Stimulated activated CD8-positive, alpha-beta memory T cell treated with anti-CD3 and anti-CD28 coated beads, Interleukin-7, amount 100 ng/mL, for 4 hours (primary cell): ENCODE data around the gene SMKR1.
"Not testable (repeated sequence)": the region's sequence is repeated elsewhere in the genome, so short reads cannot be mapped to it uniquely, and the experiment has no call there.

Experiments used
- DNase-seq, 2 donors: peaks; one replicate each; pipeline ENCODE4 v3.0.0-alpha.2; 2020; ENCODE audit warnings: low read depth in 2 of 2

The SMKR1 gene

DNA sequence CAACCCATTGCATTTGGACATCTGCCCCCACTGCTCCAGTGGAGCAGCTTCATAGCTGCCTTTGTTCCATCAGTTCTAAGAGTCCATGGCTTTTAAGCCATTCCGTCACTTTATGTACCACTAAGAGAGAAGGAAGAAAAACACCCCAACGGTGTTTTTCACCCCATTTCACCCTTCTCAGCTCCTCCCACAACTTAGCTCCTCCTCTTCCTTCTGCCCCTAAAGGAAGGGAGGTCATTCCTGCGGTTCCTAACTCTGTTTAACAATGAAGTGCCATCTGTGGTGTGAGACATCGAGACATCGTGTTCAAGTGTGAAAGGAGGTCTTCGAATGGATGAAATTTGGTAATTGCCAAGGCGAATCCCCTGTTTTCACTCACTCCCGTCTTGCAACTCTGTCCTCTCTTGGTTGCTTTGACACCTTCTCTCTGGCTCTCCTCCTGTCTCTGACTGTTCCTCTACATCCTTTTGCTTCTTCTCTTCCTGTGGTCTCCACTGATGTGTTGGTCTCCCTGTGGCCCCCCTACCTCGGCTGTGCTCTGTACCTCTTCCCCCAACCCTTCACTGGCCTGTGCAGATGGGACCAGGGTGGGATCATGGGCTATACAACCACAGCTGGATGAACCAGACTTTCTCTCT, 23.0 kb downstream of the SMKR1 start:
- DNase-seq, result no peak

DNA sequence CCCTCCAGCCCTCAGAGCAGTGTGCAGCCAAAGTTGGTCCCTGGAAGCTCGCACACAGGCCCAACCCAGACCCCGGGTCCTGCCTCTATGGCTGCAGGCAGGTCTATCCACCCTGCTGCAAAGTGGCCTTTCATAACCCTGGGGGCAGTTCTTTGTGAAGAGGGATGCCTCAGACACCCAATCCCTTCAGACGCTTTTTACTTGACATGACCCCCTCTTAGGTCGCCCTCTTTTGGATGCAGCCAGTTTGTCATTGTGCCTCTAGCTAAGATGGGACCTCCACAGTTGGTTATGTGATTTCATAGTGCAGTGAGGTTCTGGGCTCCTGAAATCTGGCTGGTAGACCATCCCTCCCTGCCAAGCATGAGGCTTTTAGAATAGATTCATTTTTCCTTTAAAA, 27.3 kb downstream of the SMKR1 start:
- no peak for DNase-seq

- DNase-seq, result peak; percentile 16 to 27
These were observed 28.6 kb downstream of the SMKR1 start for GRCh38 chr7:129530795-129531391.

DNA sequence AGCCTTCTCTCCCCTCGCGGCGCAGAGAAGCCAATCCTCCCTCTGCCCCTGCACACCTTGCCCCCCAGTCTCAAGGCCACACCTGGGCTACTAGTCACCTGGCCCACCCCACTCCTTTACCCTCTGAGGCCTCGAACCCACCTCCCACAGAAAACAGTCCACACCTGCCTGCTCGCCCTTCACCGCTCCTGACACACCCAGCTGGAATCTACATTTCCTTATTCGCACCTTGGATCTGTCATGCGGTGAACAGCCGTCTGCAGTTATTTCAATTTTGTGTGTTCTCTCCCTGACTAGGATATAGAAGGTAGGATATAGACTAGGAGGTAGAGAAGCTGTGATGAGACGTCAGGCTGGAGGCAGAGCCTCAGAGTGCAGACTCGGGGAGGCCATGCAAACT, 29.4 kb downstream of the SMKR1 start:
- no peak for DNase-seq

- DNase-seq, result no peak
These were observed 30.0 kb downstream of the SMKR1 start for GRCh38 chr7:129532375-129532774.

DNA sequence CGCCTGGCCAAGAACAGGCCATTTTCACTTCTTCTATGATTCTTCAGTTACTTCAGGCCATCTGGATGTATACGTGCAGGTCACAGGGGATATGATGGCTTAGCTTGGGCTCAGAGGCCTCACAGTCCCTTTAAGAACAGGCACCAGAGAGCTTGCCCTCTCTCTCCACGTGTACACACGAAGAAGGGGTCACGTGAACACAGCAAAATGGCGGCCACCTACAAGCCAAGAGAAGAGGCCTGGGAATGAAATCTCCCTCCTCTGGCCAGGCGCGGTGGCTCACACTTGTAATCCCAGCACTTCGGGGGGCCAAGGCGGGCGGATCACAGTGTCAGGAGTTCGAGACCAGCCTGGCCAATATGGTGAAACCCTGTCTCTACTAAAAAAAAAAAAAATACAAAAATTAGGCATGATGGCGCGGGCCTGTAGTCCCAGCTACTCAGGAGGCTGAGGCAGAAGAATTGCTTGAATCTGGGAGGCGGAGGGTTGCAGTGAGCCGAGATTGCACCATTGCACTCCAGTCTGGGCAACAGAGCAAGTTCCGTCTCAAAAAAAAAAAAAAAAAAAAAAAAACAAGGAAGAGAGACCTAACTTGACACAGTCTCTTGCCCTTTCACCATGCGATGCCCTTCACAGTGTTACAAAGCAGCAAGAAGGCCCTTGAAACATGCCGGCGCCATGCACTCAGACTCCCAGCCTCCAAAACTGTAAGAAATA, 32.4 kb downstream of the SMKR1 start:
- not testable (repeated sequence) for DNase-seq

- peak; percentile 6 to 19 for DNase-seq
These were observed 33.6 kb downstream of the SMKR1 start for GRCh38 chr7:129535896-129536295.

- DNase-seq, result no peak
These were observed 34.0 kb downstream of the SMKR1 start for GRCh38 chr7:129536323-129536722.

GRCh38 chr7:129538790-129539189, 36.5 kb downstream of the SMKR1 start:
- no peak for DNase-seq

DNA sequence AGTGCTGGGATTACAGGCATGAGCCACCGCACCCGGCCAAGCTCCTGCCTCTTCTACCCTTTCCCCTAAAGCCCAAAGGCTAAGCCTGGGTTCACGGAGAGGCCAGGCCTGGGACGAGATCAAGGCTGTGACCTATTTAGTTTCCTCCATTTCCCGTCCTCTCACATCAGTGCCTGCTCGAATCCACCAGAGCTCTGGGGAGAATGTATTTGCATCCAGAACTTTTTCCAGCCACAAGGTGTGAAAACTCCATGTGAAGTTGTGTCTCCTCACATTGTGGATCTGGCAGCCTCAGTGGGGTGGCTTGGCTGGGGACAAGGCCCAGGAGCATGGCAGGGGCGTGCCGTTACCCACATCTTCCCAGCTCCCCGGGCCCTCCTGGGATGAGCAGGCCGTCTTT, 38.0 kb downstream of the SMKR1 start:
- no peak for DNase-seq

GRCh38 chr7:129544700-129545099, 42.4 kb downstream of the SMKR1 start:
- no peak for DNase-seq

GRCh38 chr7:129550693-129551360, 48.5 kb downstream of the SMKR1 start:
- no peak for DNase-seq

DNA sequence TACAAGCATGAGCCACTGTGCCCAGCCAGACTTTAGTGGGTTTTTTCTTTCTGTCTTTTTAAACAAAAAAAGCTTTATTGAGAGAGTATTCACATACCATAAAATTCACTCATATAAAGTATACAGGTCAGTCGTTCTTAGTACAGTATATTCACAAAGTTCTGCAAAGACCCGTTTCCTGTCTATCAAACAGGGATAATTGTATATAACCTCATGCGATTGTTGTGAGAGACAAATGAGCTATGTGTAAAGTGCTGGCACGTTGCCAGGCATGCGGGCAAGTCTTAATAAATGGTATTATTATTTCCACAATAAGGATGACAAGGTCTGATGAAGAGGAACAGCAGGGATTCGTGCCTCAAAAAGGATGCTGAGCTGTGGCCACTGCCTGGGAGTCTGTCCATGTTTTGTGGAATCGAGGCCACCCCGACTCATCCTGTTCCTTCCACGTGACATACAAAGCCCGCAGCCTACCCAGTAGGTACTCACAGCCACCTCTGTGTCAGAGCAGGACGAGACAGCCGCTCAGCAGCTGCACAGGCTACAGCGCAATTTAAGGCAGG, 51.6 kb downstream of the SMKR1 start:
- DNase-seq, result peak; percentile 5 to 38

DNA sequence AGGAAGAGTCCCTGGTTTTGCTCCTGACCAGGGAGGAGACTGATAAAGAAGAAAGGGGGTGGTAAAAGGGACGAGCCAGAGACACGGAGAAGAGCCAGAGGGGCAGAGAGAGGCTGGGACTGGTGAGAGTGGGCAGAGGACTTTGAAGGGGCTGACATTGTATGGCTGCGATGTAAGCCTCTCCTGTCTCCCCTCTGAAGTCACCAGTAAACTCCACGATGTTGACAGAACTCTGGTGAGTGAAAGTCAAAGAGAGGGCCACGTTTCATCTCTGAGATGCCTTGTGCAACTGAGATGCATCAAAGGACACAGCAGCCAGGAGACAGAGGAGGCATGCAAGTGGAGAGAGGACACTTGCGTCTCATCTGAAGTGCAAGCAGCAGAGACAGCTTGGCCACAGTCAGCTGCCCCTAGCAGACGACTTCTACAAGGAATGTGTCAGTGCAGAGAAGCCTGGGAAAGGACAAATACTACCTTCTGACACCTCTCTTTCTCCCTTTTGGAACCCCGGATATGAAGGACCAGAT, 54.3 kb downstream of the SMKR1 start:
- no peak for DNase-seq

DNA sequence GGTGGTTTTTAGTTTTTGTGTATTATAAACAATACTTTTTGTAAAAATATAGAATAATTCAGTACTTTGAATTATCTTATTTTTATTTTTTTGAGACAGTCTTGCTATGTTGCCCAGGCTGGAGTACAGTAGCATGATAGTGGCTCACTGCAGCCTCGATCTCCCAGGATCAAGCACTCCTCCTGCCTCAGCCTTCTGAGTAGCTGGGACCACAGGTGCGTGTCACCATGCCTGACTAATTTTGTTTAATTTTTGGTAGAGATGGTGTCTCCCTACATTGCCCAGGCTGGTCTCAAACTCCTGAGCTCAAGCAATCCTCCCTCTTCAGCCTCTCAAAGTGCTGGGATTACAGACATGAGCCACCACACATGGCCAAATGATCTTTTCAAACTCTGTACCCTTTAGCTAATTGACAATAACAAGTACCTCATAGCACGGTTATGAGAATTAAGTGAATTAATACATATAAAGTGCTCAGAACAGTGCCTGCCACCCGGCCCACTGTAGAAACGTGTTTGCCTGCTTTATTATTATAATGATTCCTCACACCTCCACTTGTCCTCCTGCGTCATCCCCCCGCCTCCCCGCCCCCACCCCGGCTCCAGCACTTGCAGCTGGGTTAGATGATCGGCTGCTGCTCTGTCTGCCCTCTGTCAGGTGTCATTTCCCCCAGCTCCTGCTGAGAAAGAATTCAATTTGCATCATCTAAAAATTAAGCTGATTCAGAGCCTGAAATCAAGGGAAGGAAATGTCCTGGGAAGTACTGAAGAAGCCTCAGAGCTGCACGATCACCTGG, 55.6 kb downstream of the SMKR1 start:
- no peak for DNase-seq

- no peak for DNase-seq
These were observed 57.2 kb downstream of the SMKR1 start for GRCh38 chr7:129559564-129559963.

GRCh38 chr7:129560831-129561230, 58.5 kb downstream of the SMKR1 start:
- DNase-seq, result no peak

- DNase-seq, result no peak
These were observed 59.5 kb downstream of the SMKR1 start for GRCh38 chr7:129561677-129562359.
